ENCODE results near the gene SLC44A4.
"Not testable (repeated sequence)": the region's sequence is repeated elsewhere in the genome, so short reads cannot be mapped to it uniquely, and the experiment has no call there.

SLC44A4 gene

GRCh38 chr6:31851980-31852718, 26.6 kb downstream of the SLC44A4 start:
- DNase-seq = not testable (repeated sequence)

- DNase-seq = no peak
These were observed 27.3 kb downstream of the SLC44A4 start for GRCh38 chr6:31851485-31851832.

- no peak for DNase-seq
These were observed 27.9 kb downstream of the SLC44A4 start for GRCh38 chr6:31850765-31851484.

- no peak for DNase-seq
These were observed 31.4 kb downstream of the SLC44A4 start for GRCh38 chr6:31847276-31847978.

- DNase-seq = no peak
These were observed 34.3 kb downstream of the SLC44A4 start for GRCh38 chr6:31844507-31844906.

- no peak for DNase-seq
These were observed 36.7 kb downstream of the SLC44A4 start for GRCh38 chr6:31842053-31842452.

GRCh38 chr6:31839779-31840126, 39.0 kb downstream of the SLC44A4 start:
- DNase-seq = not testable (repeated sequence)

- DNase-seq = no peak
These were observed 39.8 kb downstream of the SLC44A4 start for GRCh38 chr6:31838968-31839367.

GRCh38 chr6:31838114-31838553, 40.7 kb downstream of the SLC44A4 start:
- DNase-seq = not testable (repeated sequence)

GRCh38 chr6:31837369-31838113, 41.3 kb downstream of the SLC44A4 start:
- no peak for DNase-seq

- DNase-seq = no peak
These were observed 42.1 kb downstream of the SLC44A4 start for GRCh38 chr6:31836474-31837368.

GRCh38 chr6:31836047-31836473, 42.7 kb downstream of the SLC44A4 start:
- no peak for DNase-seq

GRCh38 chr6:31834367-31835250, 44.2 kb downstream of the SLC44A4 start:
- peak; percentile 83 for DNase-seq

GRCh38 chr6:31831350-31832215, 47.2 kb downstream of the SLC44A4 start:
- DNase-seq = no peak

- DNase-seq = no peak
These were observed 47.9 kb downstream of the SLC44A4 start for GRCh38 chr6:31830886-31831335.

GRCh38 chr6:31829633-31830283, 49.0 kb downstream of the SLC44A4 start:
- DNase-seq = no peak

GRCh38 chr6:31827286-31828079, 51.3 kb downstream of the SLC44A4 start, which contains the start of gene HSPA1B:
HSPA1B (plus strand) TSS chr6:31827738; CDS start chr6:31827951, 213 bp downstream.
- peak; percentile 74 for DNase-seq

GRCh38 chr6:31826793-31827285, 52.0 kb downstream of the SLC44A4 start:
- DNase-seq = no peak

Measured in activated CD4-positive, alpha-beta T cell treated with anti-CD3 and anti-CD28 coated beads, Interleukin-2, amount 50 U/mL, for 1 hour (primary cell).